HL-60 (cell line): ENCODE measurements around the gene SLC22A31.

Experiments
- DNase-seq, 2 experiments: peaks; one replicate each; pipeline ENCODE4 v3.0.0-alpha.2; 2010 to 2020; ENCODE audit warnings: low read depth in 1 of 2, low spot score in 1 of 2
- H3K27ac ChIP-seq: fragments of 250-450 bp; sonication (Bioruptor Pico); replicated peaks from 2 replicates; pipeline ENCODE4 v1.5.1; 2020; ENCODE audit warnings: mild to moderate bottlenecking, moderate library complexity
- H3K27me3 ChIP-seq: fragments of 250-450 bp; sonication (Bioruptor Pico); 2 replicates; pipeline ENCODE4 v1.5.1; 2021; ENCODE audit warnings: mild to moderate bottlenecking, moderate library complexity; ENCODE audit not compliant: insufficient read depth, poor library complexity, severe bottlenecking
- H3K4me3 ChIP-seq: replicated peaks from 2 replicates; pipeline ENCODE4 v1.5.1; 2011; ENCODE audit warnings: mild to moderate bottlenecking, control low read depth, low read length; ENCODE audit not compliant: insufficient read depth
- CTCF ChIP-seq: IDR thresholded peaks from one replicate; pipeline ENCODE4 v1.5.1; 2011; ENCODE audit warnings: low read length, control low read depth, inconsistent platforms; ENCODE audit not compliant: insufficient read depth
- GABPA ChIP-seq: IDR thresholded peaks from 2 replicates; pipeline ENCODE4 v1.6.1; 2012; ENCODE audit warnings: low read depth
- POLR2AphosphoS5 ChIP-seq: IDR thresholded peaks from 2 replicates; pipeline ENCODE4 v1.6.1; 2012; ENCODE audit warnings: low read depth
- REST ChIP-seq: IDR thresholded peaks from 2 replicates; pipeline ENCODE4 v1.6.1; 2012; ENCODE audit warnings: low read depth; ENCODE audit not compliant: insufficient replicate concordance
- SPI1 ChIP-seq: IDR thresholded peaks from 2 replicates; pipeline ENCODE4 v1.6.1; 2012; ENCODE audit warnings: low read depth, mild to moderate bottlenecking, borderline replicate concordance

The SLC22A31 gene

GRCh38 chr16:89172528-89173173 lies 27.7 kb downstream of the SLC22A31 start:
- TF ChIP-seq REST (no peak), SPI1 (no peak)
- no peak overlapping the region for H3K27ac ChIP-seq
- no peak for DNase-seq
- no peak overlapping the region for H3K4me3 ChIP-seq
- H3K27me3 ChIP-seq, result no peaks in the 10 kb centered on the region

- H3K4me3 ChIP-seq, result no peak overlapping the region
- no peak for DNase-seq
- H3K27me3 ChIP-seq, result no peaks in the 10 kb centered on the region
- H3K27ac ChIP-seq, result no peak overlapping the region
- TF ChIP-seq REST, result no peak
- TF ChIP-seq SPI1, result no peak
- TF ChIP-seq GABPA, result no peak
- no peak for TF ChIP-seq POLR2AphosphoS5
- TF ChIP-seq CTCF, result no peak
Observed at GRCh38 chr16:89172171-89172527, 28.2 kb downstream of the SLC22A31 start.

- no peaks in the 10 kb centered on the region for H3K27me3 ChIP-seq
- peak within 1 kb of the TSS; percentile 15 for H3K4me3 ChIP-seq
- H3K27ac ChIP-seq, result no peak within 1 kb of the TSS
- peak; percentile 78 to 86 for DNase-seq
- no peak for TF ChIP-seq POLR2AphosphoS5
Observed at GRCh38 chr16:89171216-89172170, 28.8 kb downstream of the SLC22A31 start, which contains the start of gene CDH15. CDH15 (plus strand) TSS chr16:89171748; CDS start chr16:89171832, 84 bp downstream.

GRCh38 chr16:89170346-89171215 lies 29.8 kb downstream of the SLC22A31 start:
- Histone ChIP-seq H3K27ac (no peak overlapping the region), H3K4me3 (peak overlapping the region; percentile 15), H3K27me3 (no peaks in the 10 kb centered on the region)
- TF ChIP-seq SPI1, result no peak
- no peak for TF ChIP-seq POLR2AphosphoS5
- no peak for TF ChIP-seq GABPA
- no peak for DNase-seq
